Smooth muscle cell (in vitro differentiated cells): ENCODE measurements around the gene ERO1B. TPM values are rescaled to one million over a fixed set of nuclear protein-coding genes. Genes with fewer than 3 reads are reported as not detected.

Source experiments
- DNase-seq: peaks from one replicate; lab custom pipeline; 2025; ENCODE audit not compliant: unreplicated experiment; lab: John Stamatoyannopoulos, UW
- H2AFZ ChIP-seq: fragments of 200-600 bp; sonication (generic); 2 replicates; pipeline ENCODE4 v1.6.0; 2016; ENCODE audit warnings: antibody characterized with exemption, low read depth, mild to moderate bottlenecking
- H3F3A ChIP-seq: fragments of 200-600 bp; sonication (generic); 2 replicates; pipeline ENCODE4 v1.6.0; 2017; ENCODE audit warnings: antibody characterized with exemption, low read depth
- H3K27ac ChIP-seq: fragments of 200-600 bp; sonication (generic); 2 replicates; pipeline ENCODE4 v1.5.1; 2016; ENCODE audit warnings: low read depth, mild to moderate bottlenecking
- H3K27me3 ChIP-seq: fragments of 200-600 bp; sonication (generic); 2 replicates; pipeline ENCODE4 v1.6.1; 2016; ENCODE audit warnings: low read depth, mild to moderate bottlenecking
- H3K36me3 ChIP-seq: fragments of 200-600 bp; sonication (generic); 2 replicates; pipeline ENCODE4 v1.5.1; 2016; ENCODE audit warnings: low read depth
- H3K4me1 ChIP-seq: fragments of 200-600 bp; sonication (generic); 2 replicates; pipeline ENCODE4 v1.5.1; 2016; ENCODE audit warnings: low read depth
- H3K4me2 ChIP-seq: fragments of 200-600 bp; sonication (generic); 2 replicates; pipeline ENCODE4 v1.6.0; 2016; ENCODE audit warnings: mild to moderate bottlenecking
- H3K4me3 ChIP-seq: fragments of 200-600 bp; sonication (generic); 2 replicates; pipeline ENCODE4 v1.5.1; 2016; ENCODE audit warnings: mild to moderate bottlenecking
- H3K79me2 ChIP-seq: fragments of 200-600 bp; sonication (generic); 2 replicates; pipeline ENCODE4 v1.6.0; 2016; ENCODE audit warnings: low read depth, mild to moderate bottlenecking
- H3K9ac ChIP-seq: fragments of 200-600 bp; sonication (generic); 2 replicates; pipeline ENCODE4 v1.6.0; 2016; ENCODE audit warnings: low read depth
- H3K9me3 ChIP-seq: fragments of 200-600 bp; sonication (generic); replicated peaks from 2 replicates; pipeline ENCODE4 v1.5.1; 2016; ENCODE audit warnings: low read depth
- H4K20me1 ChIP-seq: fragments of 200-600 bp; sonication (generic); 2 replicates; pipeline ENCODE4 v1.6.0; 2016; ENCODE audit warnings: low read depth
- CTCF ChIP-seq: fragments of 200-600 bp; sonication (generic); IDR thresholded peaks from 2 replicates; pipeline ENCODE4 v1.5.1; 2017; ENCODE audit warnings: borderline replicate concordance, mild to moderate bottlenecking, antibody characterized with exemption; ENCODE audit not compliant: insufficient read depth, poor library complexity, severe bottlenecking
- WGBS: methylation state at CpG from one replicate; pipeline ENCODE4 v1.1.7; 2016; ENCODE audit warnings: low lambda C conversion rate; 5-methylcytosine and 5-hydroxymethylcytosine counted together
- polyA plus RNA-seq: library from polyadenylated mRNA; unstranded; fragments of >200 nt; fragmentation: Nextera tagmentation; extraction: Ambion mirVana; gene quantifications from 2 replicates; pipeline ENCODE4 v1.2.1, GENCODE V29; 2016
- total RNA-seq: library from RNA; depleted of rRNA; stranded (reverse); fragments of >200 nt; gene quantifications from 2 replicates; pipeline ENCODE4 v1.2.3, GENCODE V29; 2014

The ERO1B gene
- total and polyA plus RNA-seq, 2 experiments from 2014 or later = 1.3 to 1.9 TPM

GRCh38 chr1:236240675-236241074 lies 41.1 kb downstream of the ERO1B start:
- Histone ChIP-seq H3K27me3 (no peaks in the 10 kb centered on the region), H3K27ac (no peak overlapping the region), H3K36me3 (no peaks in the 10 kb centered on the region), H3K9ac (no peak overlapping the region), H3K4me1 (no peaks in the 10 kb centered on the region), H3K4me2 (no peak overlapping the region), H3K4me3 (no peak overlapping the region), H2AFZ (no peak overlapping the region), H3K79me2 (no peaks in the 10 kb centered on the region), H4K20me1 (no peaks in the 10 kb centered on the region), H3K9me3 (no peaks in the 10 kb centered on the region), H3F3A (no peaks in the 10 kb centered on the region)
- no peak for TF ChIP-seq CTCF
- 46% methylated on average over 3 of the region's 3 CpGs for WGBS
- no peak for DNase-seq

GRCh38 chr1:236239092-236239585 lies 42.6 kb downstream of the ERO1B start:
- WGBS = 76% methylated on average over 1 of the region's 1 CpG
- Histone ChIP-seq H4K20me1 (no peaks in the 10 kb centered on the region), H3K4me3 (no peak overlapping the region), H3K4me1 (no peaks in the 10 kb centered on the region), H3K36me3 (no peaks in the 10 kb centered on the region), H3F3A (no peaks in the 10 kb centered on the region), H3K4me2 (no peak overlapping the region), H3K27ac (no peak overlapping the region), H3K9me3 (no peaks in the 10 kb centered on the region), H3K79me2 (no peaks in the 10 kb centered on the region), H2AFZ (no peak overlapping the region), H3K27me3 (no peaks in the 10 kb centered on the region), H3K9ac (no peak overlapping the region)
- no peak for DNase-seq
- TF ChIP-seq CTCF = no peak

- no peaks in the 10 kb centered on the region for H3K4me1 ChIP-seq
- no peak overlapping the region for H3K4me2 ChIP-seq
- no peak overlapping the region for H3K27ac ChIP-seq
- no peaks in the 10 kb centered on the region for H3K9me3 ChIP-seq
- no peaks in the 10 kb centered on the region for H3K79me2 ChIP-seq
- no peak for DNase-seq
- H3K4me3 ChIP-seq = no peak overlapping the region
- no peaks in the 10 kb centered on the region for H4K20me1 ChIP-seq
- H3K27me3 ChIP-seq = no peaks in the 10 kb centered on the region
- H3F3A ChIP-seq = no peaks in the 10 kb centered on the region
- H2AFZ ChIP-seq = no peak overlapping the region
- no peaks in the 10 kb centered on the region for H3K36me3 ChIP-seq
- WGBS = 97% methylated on average over 3 of the region's 3 CpGs
- H3K9ac ChIP-seq = no peak overlapping the region
- TF ChIP-seq CTCF = no peak
Measured at GRCh38 chr1:236235116-236235515, 46.6 kb downstream of the ERO1B start.

- no peaks in the 10 kb centered on the region for H4K20me1 ChIP-seq
- H2AFZ ChIP-seq = no peak overlapping the region
- no peak for DNase-seq
- no peak overlapping the region for H3K9ac ChIP-seq
- no peak overlapping the region for H3K4me2 ChIP-seq
- no peaks in the 10 kb centered on the region for H3F3A ChIP-seq
- 93% methylated on average over 4 of the region's 4 CpGs for WGBS
- no peaks in the 10 kb centered on the region for H3K36me3 ChIP-seq
- H3K9me3 ChIP-seq = no peaks in the 10 kb centered on the region
- H3K27ac ChIP-seq = no peak overlapping the region
- H3K27me3 ChIP-seq = no peaks in the 10 kb centered on the region
- no peak for TF ChIP-seq CTCF
- H3K4me3 ChIP-seq = no peak overlapping the region
- H3K4me1 ChIP-seq = no peaks in the 10 kb centered on the region
- no peaks in the 10 kb centered on the region for H3K79me2 ChIP-seq
Measured at GRCh38 chr1:236228411-236228810, 53.3 kb downstream of the ERO1B start.
